Breast epithelium (tissue), 4 donors: ENCODE results near the gene DIS3L2. TPM values are rescaled to one million over a fixed set of nuclear protein-coding genes. Genes with fewer than 3 reads are reported as not detected.
"Not testable (repeated sequence)": the region's sequence is repeated elsewhere in the genome, so short reads cannot be mapped to it uniquely, and the experiment has no call there.

Source experiments
- DNase-seq, 2 donors: peaks; one replicate each; pipeline ENCODE4 v3.0.0-alpha.2; 2019; ENCODE audit warnings: low spot score in 2 of 2
- H3K27ac ChIP-seq, 2 donors: fragments of 200-600 bp; sonication (generic) in 1 of 2; one replicate each; pipeline ENCODE4 v1.5.1; 2016 to 2019; ENCODE audit warnings: mild to moderate bottlenecking in 1 of 2
- H3K27me3 ChIP-seq, 2 donors: fragments of 200-600 bp; sonication (generic) in 1 of 2; one replicate each; pipeline versions ENCODE4 v1.5.1 to v1.6.0; 2017 to 2019; ENCODE audit warnings: control low read depth in 1 of 2, mild to moderate bottlenecking in 1 of 2
- H3K36me3 ChIP-seq: fragments of 200-600 bp; one replicate; pipeline ENCODE4 v1.5.1; 2019
- H3K4me1 ChIP-seq, 2 donors: fragments of 200-600 bp; sonication (generic); one replicate each; pipeline ENCODE4 v1.5.1; 2016 to 2019; ENCODE audit warnings: control low read depth in 1 of 2
- H3K4me3 ChIP-seq, 3 donors: fragments of 200-600 bp; sonication (generic); 1 replicate in 2 of 3; 2 replicates in 1 of 3; pipeline ENCODE4 v1.5.1; 2016 to 2019; ENCODE audit warnings: mild to moderate bottlenecking in 3 of 3, moderate library complexity in 2 of 3
- H3K9me3 ChIP-seq, 2 donors: fragments of 200-600 bp; sonication (generic) in 1 of 2; one replicate each; pipeline ENCODE4 v1.5.1; 2016 to 2019; ENCODE audit warnings: control low read depth in 1 of 2
- POLR2A ChIP-seq: fragments of 450-650 bp; IDR thresholded peaks from one replicate; pipeline ENCODE4 v1.6.1; 2016; ENCODE audit warnings: antibody characterized with exemption, mild to moderate bottlenecking, moderate library complexity
- POLR2AphosphoS5 ChIP-seq, 3 donors: sonication (generic); formaldehyde crosslinking; IDR thresholded peaks; one replicate each; pipeline ENCODE4 v1.6.1; 2017; ENCODE audit warnings: antibody characterized with exemption in 3 of 3
- intact Hi-C: fragments of 100-400 bp; cut with DNase I; formaldehyde crosslinking; loops from one replicate; pipeline ENCODE4 v1.15.1; 2023; ENCODE audit warnings: low total_unique reads
- total RNA-seq, 3 donors: library from RNA; depleted of rRNA; stranded (reverse); fragments of >200 nt; gene quantifications; one replicate each; pipeline ENCODE4 v1.1.0, GENCODE V29; 2016
- TF ChIP-seq, protein P1 (sequence below), 3 donors: fragments of 450-650 bp; IDR thresholded peaks; one replicate each; pipeline ENCODE4 v1.5.1; 2016 to 2017; ENCODE audit warnings: antibody characterized with exemption in 3 of 3, mild to moderate bottlenecking in 3 of 3, moderate library complexity in 3 of 3

Gene DIS3L2
- total RNA-seq, 3 donors from 2014 or later = 19.2 to 38.9 (median 33.4) TPM

DNA sequence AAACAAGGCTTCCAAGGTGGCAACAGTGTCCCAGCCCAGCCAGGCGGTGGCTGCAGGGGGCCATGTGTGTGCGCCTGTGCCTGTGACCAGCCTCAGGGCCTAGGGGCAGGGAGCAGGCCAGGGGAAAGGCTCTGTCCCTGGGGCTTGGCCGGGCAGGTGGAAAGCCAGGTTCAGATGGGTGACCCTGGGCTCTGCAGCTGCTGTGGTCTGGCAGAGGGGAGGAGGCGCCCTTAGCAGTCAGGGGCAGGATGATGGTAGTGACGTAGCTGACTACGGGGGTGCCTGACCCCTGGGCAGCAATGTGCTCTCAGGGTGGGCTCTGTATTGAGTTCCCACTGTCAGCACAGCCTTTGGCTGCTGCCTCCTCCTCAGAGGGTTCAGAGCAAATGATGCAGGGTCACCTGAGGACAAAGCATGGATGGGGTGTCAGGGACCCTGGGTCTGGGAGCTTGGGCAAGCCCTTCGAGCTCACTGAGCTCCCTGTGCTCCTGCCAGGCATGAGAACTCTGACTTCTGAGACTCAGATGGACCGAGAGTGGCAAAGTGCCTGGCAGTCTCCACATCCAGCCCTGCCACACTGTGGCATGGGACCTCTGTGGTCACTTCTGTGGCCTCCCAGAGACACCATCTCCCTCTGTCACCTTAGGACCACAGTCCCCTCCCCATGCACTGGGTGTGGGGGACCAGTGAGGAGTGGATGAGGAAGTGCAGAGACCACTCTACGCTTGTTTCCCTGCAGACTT lies 360.5 kb downstream of the DIS3L2 start:
- Histone ChIP-seq H3K4me1 (peaks cover 0 to 2% of the 10 kb centered on the region in 2 donors), H3K27ac (no peak overlapping the region), H3K36me3 (no peaks in the 10 kb centered on the region), H3K27me3 (no peaks in the 10 kb centered on the region), H3K9me3 (no peaks in the 10 kb centered on the region), H3K4me3 (no peak overlapping the region)
- intact Hi-C loops = loop anchor here (10.0 kb wide), 1 partner anchor 397 kb away; the partner anchor contains the start of gene NPPC
- peak in 1 of 2 donors; percentile 39 for DNase-seq
- TF ChIP-seq, protein P1, sequence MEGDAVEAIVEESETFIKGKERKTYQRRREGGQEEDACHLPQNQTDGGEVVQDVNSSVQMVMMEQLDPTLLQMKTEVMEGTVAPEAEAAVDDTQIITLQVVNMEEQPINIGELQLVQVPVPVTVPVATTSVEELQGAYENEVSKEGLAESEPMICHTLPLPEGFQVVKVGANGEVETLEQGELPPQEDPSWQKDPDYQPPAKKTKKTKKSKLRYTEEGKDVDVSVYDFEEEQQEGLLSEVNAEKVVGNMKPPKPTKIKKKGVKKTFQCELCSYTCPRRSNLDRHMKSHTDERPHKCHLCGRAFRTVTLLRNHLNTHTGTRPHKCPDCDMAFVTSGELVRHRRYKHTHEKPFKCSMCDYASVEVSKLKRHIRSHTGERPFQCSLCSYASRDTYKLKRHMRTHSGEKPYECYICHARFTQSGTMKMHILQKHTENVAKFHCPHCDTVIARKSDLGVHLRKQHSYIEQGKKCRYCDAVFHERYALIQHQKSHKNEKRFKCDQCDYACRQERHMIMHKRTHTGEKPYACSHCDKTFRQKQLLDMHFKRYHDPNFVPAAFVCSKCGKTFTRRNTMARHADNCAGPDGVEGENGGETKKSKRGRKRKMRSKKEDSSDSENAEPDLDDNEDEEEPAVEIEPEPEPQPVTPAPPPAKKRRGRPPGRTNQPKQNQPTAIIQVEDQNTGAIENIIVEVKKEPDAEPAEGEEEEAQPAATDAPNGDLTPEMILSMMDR (IDR thresholded peaks at IDR 0.05) = no peak
- TF ChIP-seq POLR2AphosphoS5 (IDR thresholded peaks at IDR 0.05) (no peak), POLR2A (no peak)

GRCh38 chr2:232322560-232323327 lies 361.2 kb downstream of the DIS3L2 start:
- intact Hi-C loops = loop anchor here (10.0 kb wide), 1 partner anchor 398 kb away; the partner anchor contains the start of gene NPPC
- H3K27me3 ChIP-seq = no peaks in the 10 kb centered on the region
- H3K4me1 ChIP-seq = no peaks in the 10 kb centered on the region
- no peaks in the 10 kb centered on the region for H3K36me3 ChIP-seq
- H3K9me3 ChIP-seq = no peaks in the 10 kb centered on the region
- DNase-seq = peak in 1 of 2 donors; percentile 31
- no peak overlapping the region for H3K4me3 ChIP-seq
- H3K27ac ChIP-seq = peak overlapping the region; percentile 33 to 66
- TF ChIP-seq POLR2A (no peak), POLR2AphosphoS5 (IDR thresholded peaks at IDR 0.05) (no peak)
- TF ChIP-seq, protein P1 (IDR thresholded peaks at IDR 0.05) = no peak

GRCh38 chr2:232323328-232323650 lies 361.8 kb downstream of the DIS3L2 start:
- Histone ChIP-seq H3K27me3 (no peaks in the 10 kb centered on the region), H3K27ac (peak overlapping the region; percentile 33 to 66)

GRCh38 chr2:232323967-232324366 lies 362.5 kb downstream of the DIS3L2 start:
- peak in 1 of 2 donors; percentile 25 for DNase-seq
- H3K9me3 ChIP-seq, H3K4me3 ChIP-seq, H3K27ac ChIP-seq, H3K36me3 ChIP-seq, H3K4me1 ChIP-seq, H3K27me3 ChIP-seq: not testable (repeated sequence)
- intact Hi-C loops = loop anchor here (10.0 kb wide), 1 partner anchor 399 kb away; the partner anchor contains the start of gene NPPC

More at GRCh38 chr2:232323328-232323650, 361.8 kb downstream of the DIS3L2 start:
- TF ChIP-seq POLR2A = no peak
- TF ChIP-seq, protein P1 (IDR thresholded peaks at IDR 0.05) = no peak
- no peak for TF ChIP-seq POLR2AphosphoS5 (IDR thresholded peaks at IDR 0.05)
- Histone ChIP-seq H3K4me3 (no peak overlapping the region), H3K36me3 (no peaks in the 10 kb centered on the region), H3K4me1 (no peaks in the 10 kb centered on the region), H3K9me3 (no peaks in the 10 kb centered on the region)
- DNase-seq = peak in 1 of 2 donors; percentile 6
- intact Hi-C loops = loop anchor here (10.0 kb wide), 1 partner anchor 398 kb away; the partner anchor contains the start of gene NPPC

DNA sequence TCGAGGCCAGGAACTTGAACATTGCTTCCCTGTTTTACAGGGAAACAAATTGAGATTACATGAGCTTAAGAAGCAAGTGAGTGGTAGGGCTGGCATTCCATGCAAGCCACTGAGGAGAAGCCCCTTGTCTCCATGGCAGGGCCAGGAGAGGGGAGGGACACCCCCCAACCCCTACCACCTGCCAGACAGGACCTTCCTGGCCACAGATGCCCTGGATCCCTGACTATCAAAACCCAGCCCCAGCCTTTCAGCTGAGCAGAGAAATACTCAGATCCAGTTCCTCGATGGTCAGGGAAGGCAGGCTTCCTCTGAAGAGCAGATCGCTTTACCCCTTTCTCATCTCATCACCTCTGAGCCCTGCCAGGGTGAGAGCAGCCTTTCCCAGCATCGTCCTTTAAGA lies 363.3 kb downstream of the DIS3L2 start:
- DNase-seq = peak in 1 of 2 donors; percentile 15
- no peaks in the 10 kb centered on the region for H3K9me3 ChIP-seq
- intact Hi-C loops = loop anchor here (10.0 kb wide), 1 partner anchor 400 kb away; the partner anchor contains the start of gene NPPC
- TF ChIP-seq, protein P1 (IDR thresholded peaks at IDR 0.05) = no peak
- TF ChIP-seq POLR2A = no peak
- no peak for TF ChIP-seq POLR2AphosphoS5 (IDR thresholded peaks at IDR 0.05)
- H3K27me3 ChIP-seq = no peaks in the 10 kb centered on the region
- H3K36me3 ChIP-seq = no peaks in the 10 kb centered on the region
- no peak overlapping the region for H3K27ac ChIP-seq
- no peaks in the 10 kb centered on the region for H3K4me1 ChIP-seq
- no peak overlapping the region for H3K4me3 ChIP-seq
